Measurements from ENCODE around the gene GTPBP6.
"Not testable (repeated sequence)": the region's sequence is repeated elsewhere in the genome, so short reads cannot be mapped to it uniquely, and the experiment has no call there.

The GTPBP6 gene

DNA sequence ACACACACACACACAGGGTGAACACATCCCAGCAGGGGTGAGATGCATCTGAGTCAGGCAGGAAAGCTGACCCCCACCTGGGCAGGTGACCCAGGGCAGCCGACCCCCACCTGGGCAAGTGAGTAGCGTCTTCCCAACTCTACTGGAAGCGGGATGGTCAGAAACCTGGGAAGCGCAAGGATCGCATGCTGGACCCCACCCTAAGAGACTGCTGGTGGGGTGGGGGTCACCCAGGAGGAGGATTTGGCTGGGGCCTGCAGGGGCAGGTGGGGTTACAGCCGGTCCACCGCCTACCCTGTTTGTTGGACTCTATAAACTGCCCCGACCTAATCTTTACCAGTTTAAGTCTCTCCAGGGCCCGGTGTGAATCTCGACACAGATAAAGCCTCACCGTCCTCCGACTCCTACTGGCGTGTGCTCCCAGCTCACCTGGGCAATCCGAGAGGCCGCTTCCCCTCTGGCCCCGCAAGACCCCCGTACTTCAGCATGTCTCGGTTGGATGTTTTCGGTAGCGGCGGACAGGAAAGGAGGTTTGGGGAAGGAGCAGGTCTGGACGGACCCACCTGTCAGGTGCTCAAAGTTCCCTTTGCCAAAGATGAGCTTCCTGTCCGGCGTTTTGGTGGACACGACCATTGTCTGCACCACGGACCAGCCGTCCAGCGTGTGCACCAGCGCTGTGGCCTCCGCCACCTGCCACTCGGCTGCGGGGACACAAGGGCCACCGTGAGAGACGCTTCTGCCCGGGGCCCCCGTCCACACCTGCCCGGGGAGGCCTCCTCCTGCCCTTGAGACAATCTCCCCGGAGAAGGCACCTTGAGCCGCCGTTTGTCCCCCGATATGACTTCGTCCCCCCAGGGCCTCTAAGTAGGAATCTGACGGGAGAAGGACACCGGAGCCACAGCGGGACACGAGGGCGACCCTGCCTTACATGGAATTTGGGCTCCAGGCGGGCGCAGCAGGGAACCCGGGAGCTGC lies 2.0 kb downstream of the GTPBP6 start:
- DNase-seq (ENCODE audit: low spot score): no peak

- DNase-seq (ENCODE audit: low spot score): no peak
Observed at GRCh38 chrX:314781-315595, 3.6 kb downstream of the GTPBP6 start.

DNA sequence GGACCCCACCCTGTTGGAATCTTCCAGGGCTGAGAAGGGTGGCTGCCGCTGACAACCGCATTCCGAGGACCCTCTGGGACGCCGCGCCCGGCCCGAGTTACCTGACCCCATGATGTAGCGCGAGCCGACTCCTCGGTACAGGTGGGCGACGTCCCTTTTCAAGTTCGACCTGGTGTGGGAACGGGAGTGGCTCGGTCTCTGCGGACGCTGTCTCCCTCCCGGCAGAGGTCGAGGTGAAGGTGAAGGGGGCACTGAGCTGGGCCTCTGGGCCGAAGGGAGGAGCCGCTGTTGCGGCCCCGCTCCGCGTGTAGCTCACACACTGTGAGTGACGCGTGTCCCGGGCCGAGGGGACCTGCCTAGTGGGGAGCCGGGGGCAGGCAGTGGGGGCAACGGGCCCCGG lies 4.5 kb downstream of the GTPBP6 start:
- no peak for DNase-seq (ENCODE audit: low spot score)

DNA sequence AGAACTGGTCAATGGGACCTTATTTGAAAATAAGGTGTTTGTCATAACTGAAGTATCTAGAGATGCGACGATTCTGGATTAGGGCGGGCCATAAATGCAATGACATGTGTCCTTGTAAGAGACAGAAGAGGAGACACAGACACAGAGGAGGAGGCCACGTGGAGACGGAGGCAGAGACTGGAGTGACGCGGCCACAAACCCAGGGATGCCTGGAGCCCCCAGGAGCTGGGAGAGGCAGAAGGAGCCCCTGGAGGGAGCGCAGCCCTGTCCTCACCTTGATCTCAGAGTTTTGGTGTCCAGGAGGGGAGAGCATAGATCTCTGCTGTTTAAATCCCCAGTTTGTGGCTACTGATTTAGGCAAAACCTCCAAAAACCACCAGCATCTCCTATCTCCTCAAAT lies 5.0 kb downstream of the GTPBP6 start:
- DNase-seq (ENCODE audit: low spot score): no peak

- DNase-seq (ENCODE audit: low spot score): no peak
Observed at GRCh38 chrX:312621-313331, 5.8 kb downstream of the GTPBP6 start.

DNA sequence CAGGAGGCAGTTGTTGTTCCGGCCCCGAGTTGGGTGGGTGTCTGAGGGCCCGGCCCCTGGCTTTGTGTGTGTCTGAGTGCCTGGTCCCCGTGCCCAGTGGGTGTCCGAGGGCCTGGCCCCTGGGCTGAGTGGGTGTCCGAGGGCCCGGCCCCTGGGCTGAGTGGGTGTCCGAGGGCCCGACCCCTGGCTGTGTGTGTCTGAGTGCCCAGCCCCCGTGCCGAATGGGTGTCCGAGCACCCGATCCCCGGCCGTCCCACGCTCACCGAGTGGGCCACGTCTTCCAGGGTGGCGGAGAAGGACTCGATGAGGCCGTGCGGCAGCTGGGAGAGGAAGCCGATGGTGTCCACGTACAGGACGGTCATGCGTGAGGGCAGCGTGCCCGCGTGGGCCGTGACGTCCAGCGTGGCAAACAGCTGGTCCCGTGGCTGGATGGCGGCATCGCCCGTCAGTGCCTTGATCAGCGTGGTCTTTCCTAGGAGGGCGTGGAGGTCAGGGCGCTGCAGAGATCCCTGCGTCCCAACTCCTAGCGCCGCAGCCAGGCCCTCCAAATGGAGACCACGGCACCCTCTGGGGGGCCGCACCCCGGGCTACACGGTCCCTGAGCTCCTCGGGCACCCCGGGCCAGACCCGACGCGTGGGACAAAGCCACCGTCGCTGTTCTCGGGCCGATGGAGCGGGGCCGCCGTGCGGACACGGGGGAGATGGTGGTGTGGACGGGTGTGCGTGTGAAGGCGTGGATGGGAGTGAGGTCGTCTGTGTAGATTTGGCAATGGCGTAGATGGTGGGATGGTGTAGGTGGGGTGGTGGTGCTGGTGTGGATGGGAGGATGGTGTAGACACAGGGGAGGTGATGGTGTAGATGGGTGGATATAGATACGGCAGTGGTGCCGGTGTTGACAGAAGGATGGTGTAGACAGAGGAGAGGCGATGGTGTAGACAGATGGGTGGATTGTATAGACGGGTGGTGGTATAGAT lies 7.2 kb downstream of the GTPBP6 start:
- no peak for DNase-seq (ENCODE audit: low spot score)

DNA sequence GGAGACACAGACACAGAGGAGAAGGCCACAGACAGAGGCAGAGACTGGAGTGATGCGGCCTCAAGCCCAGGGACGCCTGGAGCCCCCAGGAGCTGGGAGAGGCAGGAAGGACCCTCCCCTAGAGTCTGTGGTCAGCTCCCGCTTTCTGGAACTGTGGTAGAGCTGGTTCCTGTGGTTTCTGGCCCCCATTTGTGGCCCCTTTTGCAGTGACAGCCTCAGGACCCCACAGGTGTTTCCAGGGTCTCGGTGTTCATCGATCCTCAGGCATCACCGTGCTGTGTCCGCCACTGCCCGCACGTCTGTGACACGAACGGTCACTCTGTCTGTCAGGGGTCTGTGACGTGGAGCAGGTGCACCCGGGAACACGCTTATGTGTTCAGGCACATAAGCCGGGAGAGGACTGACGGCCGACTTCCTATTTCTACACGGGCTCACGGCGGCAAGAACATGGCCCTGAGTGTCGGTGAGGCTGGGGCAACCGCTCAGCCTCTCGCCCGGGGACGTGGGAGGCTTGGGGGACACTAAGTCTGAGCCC lies 7.9 kb downstream of the GTPBP6 start:
- no peak for DNase-seq (ENCODE audit: low spot score)

DNA sequence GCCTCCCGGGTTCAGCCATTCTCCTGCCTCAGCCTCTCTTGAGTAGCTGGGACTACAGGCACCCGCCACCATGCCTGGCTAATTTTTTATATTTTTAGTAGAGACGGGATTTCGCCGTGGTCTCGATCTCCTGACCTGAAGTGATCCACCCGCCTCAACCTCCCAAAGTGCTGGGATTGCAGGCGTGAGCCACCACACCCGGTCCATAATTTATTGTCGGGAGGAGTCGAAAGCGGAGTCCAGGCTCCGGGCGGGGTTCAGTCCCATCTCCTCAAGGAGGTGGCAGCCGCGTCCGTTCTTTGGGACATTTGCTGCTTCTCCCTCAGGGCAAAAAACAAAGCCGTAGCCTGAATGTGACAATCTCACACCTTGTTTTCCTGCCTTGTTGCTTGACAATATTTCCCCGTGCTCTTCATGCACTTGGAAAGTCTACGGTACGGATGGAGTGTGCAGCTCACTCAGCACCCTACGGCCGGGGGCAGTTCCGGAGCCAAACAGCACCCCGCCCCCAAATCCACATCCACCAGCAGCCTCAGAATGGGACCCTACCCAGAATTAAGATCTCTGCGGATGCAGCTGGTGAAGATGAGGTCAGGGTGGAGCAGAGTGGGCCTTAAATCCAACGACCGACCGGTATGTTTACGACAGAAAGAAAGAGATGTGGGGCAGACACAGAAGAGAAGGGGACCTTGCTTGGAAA lies 9.6 kb downstream of the GTPBP6 start:
- no peak for DNase-seq (ENCODE audit: low spot score)

DNA sequence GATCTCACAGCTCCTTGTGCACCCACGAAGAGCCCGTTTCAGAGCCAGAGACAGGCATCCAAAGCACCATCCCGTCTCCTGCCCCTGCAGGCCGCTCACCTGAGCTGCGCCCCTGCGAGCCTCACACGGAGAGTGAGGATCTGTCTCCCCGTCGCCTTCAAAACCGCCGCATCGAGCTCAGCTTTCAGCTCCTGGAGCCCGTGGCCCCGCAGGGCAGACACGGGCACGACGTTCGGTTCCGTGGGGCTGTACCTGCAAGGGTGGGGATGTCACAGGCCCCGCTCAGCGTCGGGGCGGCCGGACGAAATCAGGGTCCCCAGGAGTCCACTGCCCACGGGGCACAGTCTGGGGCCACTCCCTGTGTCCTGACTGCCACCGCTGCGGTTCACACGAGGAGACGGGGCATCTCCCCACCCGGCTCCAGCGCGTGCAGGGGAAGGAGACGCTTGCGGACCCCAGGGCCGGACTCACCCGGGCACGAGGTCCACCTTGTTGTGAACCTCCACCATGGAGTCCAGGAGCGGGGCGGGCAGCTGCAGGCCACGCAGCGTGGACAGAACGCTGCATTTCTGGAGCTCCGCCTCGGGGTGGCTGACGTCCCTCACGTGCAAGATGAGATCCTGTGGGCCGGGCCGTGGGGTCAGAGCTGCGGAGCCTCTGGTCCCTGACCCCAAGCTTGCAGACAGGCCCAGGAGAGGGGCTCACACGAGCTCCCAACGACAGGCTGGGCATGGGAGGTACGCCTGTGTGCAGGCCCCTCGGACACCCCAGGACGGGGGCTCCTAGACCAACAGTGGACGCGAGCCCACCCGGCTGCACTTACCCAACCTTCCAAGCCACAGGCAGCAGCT lies 11.1 kb downstream of the GTPBP6 start:
- DNase-seq (ENCODE audit: low spot score): no peak

- DNase-seq (ENCODE audit: low spot score): not testable (repeated sequence)
Observed at GRCh38 chrX:306614-307251, 11.9 kb downstream of the GTPBP6 start.

DNA sequence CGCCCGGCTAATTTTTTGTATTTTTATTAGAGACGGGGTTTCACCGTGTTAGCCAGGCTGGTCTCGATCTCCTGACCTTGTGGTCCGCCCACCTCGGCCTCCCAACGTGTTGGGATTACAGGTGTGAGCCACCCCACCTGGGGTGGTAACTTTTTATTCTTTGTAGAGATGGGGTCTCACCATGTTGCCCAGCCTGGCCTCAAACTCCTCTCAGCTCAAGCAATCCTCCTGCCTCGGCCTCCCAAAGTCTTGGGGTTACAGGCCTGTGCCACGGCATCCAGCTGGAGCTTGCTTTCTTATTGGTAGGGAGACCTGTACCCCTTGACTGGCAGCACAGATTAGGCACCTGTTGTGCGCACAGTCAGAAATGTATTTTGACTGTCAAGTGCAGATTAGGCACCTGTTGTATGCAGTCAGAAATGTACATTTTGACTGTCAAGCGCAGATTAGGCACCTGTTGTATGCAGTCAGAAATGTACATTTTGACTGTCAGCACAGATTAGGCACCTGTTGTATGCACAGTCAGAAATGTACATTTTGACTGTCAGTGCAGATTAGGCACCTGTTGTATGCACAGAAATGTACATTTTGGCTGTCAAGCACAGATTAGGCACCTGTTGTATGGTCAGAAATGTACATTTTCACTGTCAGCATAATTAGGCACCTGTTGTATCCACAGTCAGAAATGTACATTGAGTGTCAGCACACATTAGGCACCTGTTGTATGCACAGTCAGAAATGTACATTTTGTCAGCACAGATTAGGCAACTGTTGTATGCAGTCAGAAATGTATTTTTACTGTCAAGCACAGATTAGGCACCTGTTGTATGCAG lies 12.6 kb downstream of the GTPBP6 start:
- not testable (repeated sequence) for DNase-seq (ENCODE audit: low spot score)

DNA sequence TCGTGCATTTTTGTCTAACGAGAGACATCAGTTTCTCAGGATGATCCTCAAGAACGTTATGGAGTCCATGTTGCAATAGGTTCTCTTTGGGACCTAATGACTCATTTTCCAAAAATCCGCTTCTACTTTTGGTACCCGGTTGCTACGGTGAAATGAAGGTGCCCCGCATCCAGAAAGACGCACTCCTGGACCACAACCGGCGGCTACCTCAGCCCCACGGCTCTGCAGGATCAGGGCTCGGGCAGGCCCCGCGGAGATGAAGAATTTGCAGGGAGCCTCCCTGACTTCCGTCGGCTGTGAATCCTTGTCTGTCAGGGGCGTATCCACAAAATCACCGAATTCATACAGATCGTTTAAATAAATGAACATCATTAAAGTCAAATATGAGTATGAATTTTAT lies 15.6 kb downstream of the GTPBP6 start:
- no peak for DNase-seq (ENCODE audit: low spot score)

- DNase-seq (ENCODE audit: low spot score): no peak
Observed at GRCh38 chrX:300334-300733, 18.3 kb downstream of the GTPBP6 start.

GRCh38 chrX:298993-299392 lies 19.6 kb downstream of the GTPBP6 start:
- no peak for DNase-seq (ENCODE audit: low spot score)

GRCh38 chrX:295136-295535 lies 23.5 kb downstream of the GTPBP6 start:
- DNase-seq (ENCODE audit: low spot score): no peak

- DNase-seq (ENCODE audit: low spot score): no peak
Observed at GRCh38 chrX:292900-293897, 25.4 kb downstream of the GTPBP6 start.

Data from hematopoietic multipotent progenitor cell treated with erythropoietin and hydrocortisone succinate and interleukin-3 and kit ligand, for 15 days (in vitro differentiated cells).